GM23338 (cell line): ENCODE data around the gene MARCHF7. TPM values are rescaled to one million over a fixed set of nuclear protein-coding genes. Genes with fewer than 3 reads are reported as not detected.
A peak's percentile ranks its signal among the peaks of the same experiment; 100 is the strongest.

Experiments used
- ATAC-seq: fragments of 200-7000 bp; cut with Tn5 transposase; 3 replicates; pipeline ENCODE4 v1.9.1; 2020
- DNase-seq: peaks from one replicate; pipeline ENCODE4 v3.0.0-alpha.2; 2015; ENCODE audit warnings: low spot score
- H2AFZ ChIP-seq: fragments of 200-600 bp; sonication (generic); 2 replicates; pipeline ENCODE4 v1.8.0; 2016; ENCODE audit warnings: antibody characterized with exemption, mild to moderate bottlenecking, moderate library complexity
- H3F3A ChIP-seq: fragments of 200-600 bp; sonication (generic); replicated peaks from 2 replicates; pipeline ENCODE4 v1.8.0; 2017; ENCODE audit warnings: antibody characterized with exemption, mixed run types, low read depth
- H3K27ac ChIP-seq: fragments of 200-600 bp; sonication (generic); 2 replicates; pipeline ENCODE4 v1.6.1; 2016; ENCODE audit warnings: low read depth
- H3K27me3 ChIP-seq: fragments of 200-600 bp; sonication (generic); 2 replicates; pipeline ENCODE4 v1.8.0; 2016; ENCODE audit warnings: mild to moderate bottlenecking, mixed run types, moderate library complexity; ENCODE audit not compliant: insufficient read depth
- H3K36me3 ChIP-seq: fragments of 200-600 bp; sonication (generic); 2 replicates; pipeline ENCODE4 v1.8.0; 2016; ENCODE audit warnings: mild to moderate bottlenecking; ENCODE audit not compliant: insufficient read depth
- H3K4me1 ChIP-seq: fragments of 200-600 bp; sonication (generic); 2 replicates; pipeline ENCODE4 v1.8.0; 2016; ENCODE audit warnings: mild to moderate bottlenecking, moderate library complexity; ENCODE audit not compliant: insufficient read depth
- H3K4me2 ChIP-seq: fragments of 200-600 bp; sonication (generic); 2 replicates; pipeline ENCODE4 v1.7.1; 2017; ENCODE audit warnings: mixed run types
- H3K4me3 ChIP-seq: fragments of 200-600 bp; sonication (generic); 2 replicates; pipeline ENCODE4 v1.6.1; 2016; ENCODE audit warnings: mixed run types
- H3K79me2 ChIP-seq: fragments of 200-600 bp; sonication (generic); replicated peaks from 2 replicates; pipeline ENCODE4 v1.8.0; 2017; ENCODE audit warnings: mild to moderate bottlenecking; ENCODE audit not compliant: insufficient read depth
- H3K9me2 ChIP-seq: fragments of 200-600 bp; sonication (generic); 2 replicates; pipeline ENCODE4 v1.8.0; 2017; ENCODE audit not compliant: insufficient read depth
- H4K20me1 ChIP-seq: fragments of 200-600 bp; sonication (generic); replicated peaks from 2 replicates; pipeline ENCODE4 v1.8.0; 2017; ENCODE audit warnings: mild to moderate bottlenecking; ENCODE audit not compliant: insufficient read depth
- H3K27ac Mint-ChIP-seq: 2 replicates; pipeline ENCODE4 v1.8.0; 2020; ENCODE audit warnings: inconsistent platforms, mild to moderate bottlenecking, moderate library complexity, mixed read lengths
- H3K27me3 Mint-ChIP-seq: 3 replicates; pipeline ENCODE4 v1.8.0; 2022; ENCODE audit warnings: low read depth, mild to moderate bottlenecking, moderate library complexity, mixed read lengths, inconsistent platforms; ENCODE audit not compliant: insufficient read depth, poor library complexity
- H3K36me3 Mint-ChIP-seq: 3 replicates; pipeline ENCODE4 v1.8.0; 2021; ENCODE audit warnings: low read depth, mild to moderate bottlenecking, inconsistent platforms, moderate library complexity, mixed read lengths
- H3K4me1 Mint-ChIP-seq: 3 replicates; pipeline ENCODE4 v1.8.0; 2020; ENCODE audit warnings: mild to moderate bottlenecking, inconsistent platforms, mixed read lengths
- H3K4me3 Mint-ChIP-seq: 3 replicates; pipeline ENCODE4 v1.8.0; 2021; ENCODE audit warnings: moderate library complexity, mild to moderate bottlenecking, inconsistent platforms, mixed read lengths
- H3K9me3 Mint-ChIP-seq: 3 replicates; pipeline ENCODE4 v1.8.0; 2020; ENCODE audit warnings: moderate library complexity, mild to moderate bottlenecking, inconsistent platforms, mixed read lengths
- CREB1 ChIP-seq: fragments of 250-450 bp; sonication (Bioruptor Pico); IDR thresholded peaks from 2 replicates; pipeline ENCODE4 v1.5.0; 2020; ENCODE audit warnings: low read depth, mild to moderate bottlenecking, moderate library complexity
- CTCF ChIP-seq, 2 experiments: fragments of 200-600 bp in 1 of 2; sonication (generic) in 1 of 2; conservative IDR thresholded peaks; 2 replicates each; pipeline versions ENCODE4 v1.5.1 to v1.6.1; 2016 to 2017; ENCODE audit warnings: antibody characterized with exemption in 2 of 2, low read depth in 2 of 2, mild to moderate bottlenecking in 2 of 2, moderate library complexity in 1 of 2
- EZH2 ChIP-seq: fragments of 200-600 bp; sonication (generic); IDR thresholded peaks from one replicate; pipeline ENCODE4 v1.8.0; 2017; ENCODE audit warnings: antibody characterized with exemption, mild to moderate bottlenecking, low read depth; ENCODE audit not compliant: unreplicated experiment
- EZH2phosphoT487 ChIP-seq: fragments of 200-600 bp; sonication (generic); IDR thresholded peaks from one replicate; pipeline ENCODE4 v1.8.1; 2018; ENCODE audit warnings: antibody characterized with exemption; ENCODE audit not compliant: unreplicated experiment
- NANOG ChIP-seq: IDR thresholded peaks from 2 replicates; pipeline ENCODE4 v1.6.1; 2016; ENCODE audit warnings: antibody characterized with exemption, borderline replicate concordance
- POLR2AphosphoS5 ChIP-seq: IDR thresholded peaks from 2 replicates; pipeline ENCODE4 v1.6.1; 2016; ENCODE audit warnings: antibody characterized with exemption, low read depth
- REST ChIP-seq: IDR thresholded peaks from one replicate; pipeline ENCODE4 v1.6.1; 2018; ENCODE audit warnings: antibody characterized with exemption; ENCODE audit not compliant: unreplicated experiment
- STAT1 ChIP-seq: IDR thresholded peaks from one replicate; pipeline ENCODE4 v1.6.1; 2016; ENCODE audit warnings: antibody characterized with exemption; ENCODE audit not compliant: unreplicated experiment
- ZNF114 ChIP-seq: fragments of 250-450 bp; sonication (Bioruptor Pico); IDR thresholded peaks from 2 replicates; pipeline ENCODE4 v1.5.0; 2020; ENCODE audit warnings: mild to moderate bottlenecking, moderate library complexity
- polyA plus RNA-seq: library from polyadenylated mRNA; unstranded; fragments of >200 nt; fragmentation: Nextera tagmentation; extraction: Ambion mirVana; gene quantifications from 2 replicates; pipeline ENCODE4 v1.2.1, GENCODE V29; 2016
- total RNA-seq: library from RNA; depleted of rRNA; stranded (reverse); fragments of >200 nt; shearing (Covaris generic); gene quantifications from 2 replicates; pipeline ENCODE4 v1.2.3, GENCODE V29; 2014
- TF ChIP-seq, protein P1 (sequence below): IDR thresholded peaks from 2 replicates; pipeline ENCODE4 v1.6.1; 2016; ENCODE audit warnings: antibody characterized with exemption

Gene MARCHF7
- total and polyA plus RNA-seq, 2 experiments from 2014 or later, result 101 to 142 TPM

DNA sequence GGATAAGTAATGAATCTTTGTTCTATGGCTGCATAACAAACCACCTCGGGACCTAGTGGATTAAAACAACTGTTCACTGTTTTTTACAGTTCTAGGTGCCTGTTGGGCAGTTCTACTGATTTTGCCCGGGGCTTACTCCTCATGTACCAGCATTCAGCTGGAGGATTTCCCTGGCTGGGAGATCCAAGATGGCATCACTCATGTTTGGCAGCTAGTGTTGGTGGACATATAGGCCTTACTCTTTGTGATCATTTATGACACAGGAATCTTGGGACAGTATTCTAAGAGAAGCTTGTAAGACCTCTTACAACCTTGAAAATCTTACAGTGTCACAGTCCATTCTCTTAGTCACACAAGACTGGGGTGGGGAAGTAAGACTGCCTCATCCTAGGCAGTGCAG, 4.6 kb downstream of the MARCHF7 start:
- no peak for DNase-seq
- no peak overlapping the region for H3K27ac Mint-ChIP-seq
- TF ChIP-seq, protein P1, sequence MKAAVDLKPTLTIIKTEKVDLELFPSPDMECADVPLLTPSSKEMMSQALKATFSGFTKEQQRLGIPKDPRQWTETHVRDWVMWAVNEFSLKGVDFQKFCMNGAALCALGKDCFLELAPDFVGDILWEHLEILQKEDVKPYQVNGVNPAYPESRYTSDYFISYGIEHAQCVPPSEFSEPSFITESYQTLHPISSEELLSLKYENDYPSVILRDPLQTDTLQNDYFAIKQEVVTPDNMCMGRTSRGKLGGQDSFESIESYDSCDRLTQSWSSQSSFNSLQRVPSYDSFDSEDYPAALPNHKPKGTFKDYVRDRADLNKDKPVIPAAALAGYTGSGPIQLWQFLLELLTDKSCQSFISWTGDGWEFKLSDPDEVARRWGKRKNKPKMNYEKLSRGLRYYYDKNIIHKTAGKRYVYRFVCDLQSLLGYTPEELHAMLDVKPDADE, result no peak
- no peak for TF ChIP-seq NANOG
- TF ChIP-seq CREB1 (CRISPR knock-in tag), result no peak
- no peak for TF ChIP-seq REST
- no peak for TF ChIP-seq STAT1
- H3K4me1 Mint-ChIP-seq, result peaks cover 38% of the 10 kb centered on the region
- no peaks in the 10 kb centered on the region for H3K27me3 ChIP-seq
- H3K4me1 ChIP-seq, result peaks cover 17% of the 10 kb centered on the region; the same call in 1 of the 2 replicates
- ATAC-seq, result no peak
- no peak overlapping the region; the same call in 1 of the 2 replicates for H3K4me2 ChIP-seq
- H4K20me1 ChIP-seq, result peaks cover 65% of the 10 kb centered on the region
- no peak overlapping the region for H2AFZ ChIP-seq
- H3K4me3 Mint-ChIP-seq, result no peak overlapping the region
- peaks cover 95% of the 10 kb centered on the region for H3K79me2 ChIP-seq
- H3K36me3 ChIP-seq, result no peaks in the 10 kb centered on the region; the same call in 1 of the 2 replicates
- no peaks in the 10 kb centered on the region for H3K9me2 ChIP-seq
- H3K27ac ChIP-seq, result no peak overlapping the region; the same call in 1 of the 2 replicates
- peaks cover 12% of the 10 kb centered on the region for H3K27me3 Mint-ChIP-seq
- peaks cover 67% of the 10 kb centered on the region for H3K36me3 Mint-ChIP-seq
- no peaks in the 10 kb centered on the region; the same call in 1 of the 2 replicates for H3F3A ChIP-seq
- H3K4me3 ChIP-seq, result no peak overlapping the region
- H3K9me3 Mint-ChIP-seq, result no peaks in the 10 kb centered on the region; the same call in 2 of the 3 replicates

GRCh38 chr2:159720676-159721075, 8.4 kb downstream of the MARCHF7 start:
- H3K27ac ChIP-seq, result peak overlapping the region; percentile 33; the same call in 1 of the 2 replicates
- no peak overlapping the region for H3K4me3 Mint-ChIP-seq
- H3F3A ChIP-seq, result no peaks in the 10 kb centered on the region; the same call in 1 of the 2 replicates
- peaks cover under 1% of the 10 kb centered on the region; the same call in 1 of the 2 replicates for H3K4me1 ChIP-seq
- H3K79me2 ChIP-seq, result peaks cover 100% of the 10 kb centered on the region
- no peak for TF ChIP-seq ZNF114 (CRISPR knock-in tag)
- no peak for TF ChIP-seq EZH2
- no peak for TF ChIP-seq POLR2AphosphoS5
- TF ChIP-seq EZH2phosphoT487, result no peak
- no peak for TF ChIP-seq CTCF (conservative IDR thresholded peaks at IDR 0.05; ENCODE audit: low read depth in 2 of 2)
- no peak for TF ChIP-seq CREB1 (CRISPR knock-in tag)
- no peak overlapping the region for H3K27ac Mint-ChIP-seq
- peaks cover 9% of the 10 kb centered on the region for H3K27me3 Mint-ChIP-seq
- H3K36me3 ChIP-seq, result no peaks in the 10 kb centered on the region; the same call in 1 of the 2 replicates
- H2AFZ ChIP-seq, result no peak overlapping the region
- H3K4me2 ChIP-seq, result no peak overlapping the region
- H3K27me3 ChIP-seq, result no peaks in the 10 kb centered on the region
- no peak overlapping the region for H3K4me3 ChIP-seq
- peaks cover 82% of the 10 kb centered on the region for H3K36me3 Mint-ChIP-seq
- H4K20me1 ChIP-seq, result peaks cover 79% of the 10 kb centered on the region
- DNase-seq, result no peak
- peaks cover 11% of the 10 kb centered on the region; the same call in 2 of the 3 replicates for H3K9me3 Mint-ChIP-seq
- H3K9me2 ChIP-seq, result no peaks in the 10 kb centered on the region
- no peak for ATAC-seq
- peaks cover 27% of the 10 kb centered on the region for H3K4me1 Mint-ChIP-seq
